Nucleus accumbens (tissue), 56 donors: ENCODE results near the gene ATP2A1.
A peak's percentile ranks its signal among the peaks of the same experiment; 100 is the strongest.
"Not testable (repeated sequence)": the region's sequence is repeated elsewhere in the genome, so short reads cannot be mapped to it uniquely, and the experiment has no call there.

Experiments
- DNase-seq, 56 donors: peaks; one replicate each; lab custom pipeline; 2025; lab: John Stamatoyannopoulos, UW

The ATP2A1 gene

DNA sequence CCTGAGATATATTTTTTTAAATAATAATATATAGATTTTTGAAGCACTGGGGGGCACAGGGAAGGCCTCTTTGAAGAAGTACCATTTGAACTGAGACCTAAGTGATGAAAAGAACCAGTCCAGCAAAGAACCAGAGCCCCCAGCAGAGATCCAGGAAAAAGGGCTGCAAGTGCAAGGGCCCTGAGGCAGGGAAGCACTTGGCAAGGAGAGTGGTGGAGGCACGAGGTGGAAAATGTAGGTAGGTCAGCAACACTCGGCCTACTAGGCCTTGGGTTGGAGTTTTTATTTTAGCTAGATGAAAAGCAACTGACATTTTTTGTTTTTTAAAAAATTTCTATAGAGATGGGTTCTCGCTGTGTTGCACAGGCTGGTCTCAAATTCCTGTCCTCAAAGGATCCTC, 51.9 kb downstream of the ATP2A1 start:
- no peak for DNase-seq

DNA sequence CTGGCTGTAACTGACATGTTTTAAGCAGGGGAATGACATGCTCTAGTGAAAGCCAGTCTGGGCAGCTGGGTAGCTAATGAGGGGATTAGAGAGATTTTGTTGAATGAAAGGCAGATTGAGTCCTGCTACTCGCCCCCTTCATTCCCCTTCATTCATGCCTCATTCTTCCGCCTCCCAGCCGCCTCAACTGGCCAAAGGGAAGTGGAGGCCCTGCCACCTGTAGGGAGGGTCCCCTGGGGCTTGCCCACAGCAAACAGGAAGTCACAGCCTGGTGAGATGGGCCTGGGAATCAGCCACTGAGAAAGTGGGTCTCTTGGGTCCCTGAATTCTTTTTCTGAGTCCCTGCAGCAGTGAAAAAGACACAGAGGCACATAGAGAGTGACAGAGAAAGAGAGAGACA, 52.4 kb downstream of the ATP2A1 start:
- no peak for DNase-seq

DNA sequence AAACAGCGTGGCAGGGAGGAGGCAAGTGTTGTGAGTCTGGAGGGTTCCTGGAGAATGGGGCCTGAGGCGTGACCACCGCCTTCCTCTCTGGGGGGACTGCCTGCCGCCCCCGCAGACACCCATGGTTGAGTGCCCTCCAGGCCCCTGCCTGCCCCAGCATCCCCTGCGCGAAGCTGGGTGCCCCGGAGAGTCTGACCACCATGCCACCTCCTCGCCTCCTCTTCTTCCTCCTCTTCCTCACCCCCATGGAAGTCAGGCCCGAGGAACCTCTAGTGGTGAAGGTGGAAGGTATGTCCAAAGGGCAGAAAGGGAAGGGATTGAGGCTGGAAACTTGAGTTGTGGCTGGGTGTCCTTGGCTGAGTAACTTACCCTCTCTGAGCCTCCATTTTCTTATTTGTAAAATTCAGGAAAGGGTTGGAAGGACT, 53.5 kb downstream of the ATP2A1 start, which contains the start of gene CD19:
CD19 (plus strand) TSS at position 171 of the 425 bp plus-strand sequence; CDS start at position 201, 30 bp downstream.
- no peak for DNase-seq

DNA sequence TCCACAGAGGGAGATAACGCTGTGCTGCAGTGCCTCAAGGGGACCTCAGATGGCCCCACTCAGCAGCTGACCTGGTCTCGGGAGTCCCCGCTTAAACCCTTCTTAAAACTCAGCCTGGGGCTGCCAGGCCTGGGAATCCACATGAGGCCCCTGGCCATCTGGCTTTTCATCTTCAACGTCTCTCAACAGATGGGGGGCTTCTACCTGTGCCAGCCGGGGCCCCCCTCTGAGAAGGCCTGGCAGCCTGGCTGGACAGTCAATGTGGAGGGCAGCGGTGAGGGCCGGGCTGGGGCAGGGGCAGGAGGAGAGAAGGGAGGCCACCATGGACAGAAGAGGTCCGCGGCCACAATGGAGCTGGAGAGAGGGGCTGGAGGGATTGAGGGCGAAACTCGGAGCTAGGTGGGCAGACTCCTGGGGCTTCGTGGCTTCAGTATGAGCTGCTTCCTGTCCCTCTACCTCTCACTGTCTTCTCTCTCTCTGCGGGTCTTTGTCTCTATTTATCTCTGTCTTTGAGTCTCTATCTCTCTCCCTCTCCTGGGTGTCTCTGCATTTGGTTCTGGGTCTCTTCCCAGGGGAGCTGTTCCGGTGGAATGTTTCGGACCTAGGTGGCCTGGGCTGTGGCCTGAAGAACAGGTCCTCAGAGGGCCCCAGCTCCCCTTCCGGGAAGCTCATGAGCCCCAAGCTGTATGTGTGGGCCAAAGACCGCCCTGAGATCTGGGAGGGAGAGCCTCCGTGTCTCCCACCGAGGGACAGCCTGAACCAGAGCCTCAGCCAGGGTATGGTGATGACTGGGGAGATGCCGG, 54.3 kb downstream of the ATP2A1 start:
- no peak for DNase-seq

DNA sequence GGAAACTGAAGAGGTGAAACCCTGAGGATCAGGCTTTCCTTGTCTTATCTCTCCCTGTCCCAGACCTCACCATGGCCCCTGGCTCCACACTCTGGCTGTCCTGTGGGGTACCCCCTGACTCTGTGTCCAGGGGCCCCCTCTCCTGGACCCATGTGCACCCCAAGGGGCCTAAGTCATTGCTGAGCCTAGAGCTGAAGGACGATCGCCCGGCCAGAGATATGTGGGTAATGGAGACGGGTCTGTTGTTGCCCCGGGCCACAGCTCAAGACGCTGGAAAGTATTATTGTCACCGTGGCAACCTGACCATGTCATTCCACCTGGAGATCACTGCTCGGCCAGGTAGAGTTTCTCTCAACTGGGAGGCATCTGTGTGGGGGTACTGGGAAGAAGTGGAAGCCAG, 54.9 kb downstream of the ATP2A1 start:
- DNase-seq, result no peak

DNA sequence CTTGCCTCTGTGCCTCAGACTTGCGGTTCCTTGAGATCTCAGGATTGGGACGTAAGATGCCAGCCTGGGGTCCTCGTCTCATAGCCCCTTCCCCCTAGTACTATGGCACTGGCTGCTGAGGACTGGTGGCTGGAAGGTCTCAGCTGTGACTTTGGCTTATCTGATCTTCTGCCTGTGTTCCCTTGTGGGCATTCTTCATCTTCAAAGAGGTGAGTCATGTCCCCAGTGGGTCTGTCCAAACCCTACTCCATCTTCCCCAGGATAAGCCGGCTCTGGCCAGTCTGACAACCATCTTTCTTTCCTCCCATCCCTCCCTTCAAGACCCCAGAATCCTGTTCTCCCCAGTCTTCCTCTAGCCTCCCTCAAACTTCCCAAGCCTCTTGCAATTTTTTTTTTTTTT, 57.1 kb downstream of the ATP2A1 start:
- DNase-seq, result no peak

DNA sequence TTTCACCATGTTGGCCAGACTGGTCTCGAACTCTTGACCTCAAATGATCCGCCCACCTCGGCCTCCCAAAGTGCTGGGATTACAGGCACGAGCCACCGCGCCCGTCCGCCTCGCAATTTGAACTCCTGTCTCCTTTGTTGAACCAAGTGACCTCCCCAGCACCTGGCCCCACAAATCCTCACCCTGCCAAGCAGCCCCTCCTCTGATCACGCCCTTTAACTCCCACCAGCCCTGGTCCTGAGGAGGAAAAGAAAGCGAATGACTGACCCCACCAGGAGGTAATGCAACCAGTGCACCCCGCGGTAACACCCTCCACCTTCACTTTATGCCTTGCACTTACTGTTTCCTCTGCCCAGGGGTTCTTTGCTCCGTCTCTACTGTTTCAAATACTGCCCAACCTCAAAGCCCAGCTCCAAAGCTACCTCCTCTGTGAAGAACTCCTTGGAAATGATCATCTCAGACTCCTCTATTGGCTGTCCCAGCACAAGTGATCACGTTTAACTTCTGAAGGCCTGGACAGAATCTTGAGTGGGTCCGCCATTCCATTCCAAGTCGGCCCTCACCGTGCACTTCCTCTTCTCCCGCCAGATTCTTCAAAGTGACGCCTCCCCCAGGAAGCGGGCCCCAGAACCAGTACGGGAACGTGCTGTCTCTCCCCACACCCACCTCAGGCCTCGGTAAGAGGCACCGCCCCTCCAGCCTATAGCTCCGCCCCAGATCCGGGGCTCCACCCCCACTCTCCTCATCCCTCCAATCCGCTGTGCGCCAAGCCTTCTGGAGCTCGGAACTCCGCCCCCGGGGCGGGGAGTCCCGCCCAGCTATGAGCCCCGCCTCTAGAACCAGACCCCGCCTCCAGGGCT, 57.9 kb downstream of the ATP2A1 start:
- DNase-seq, result peak in 45 of 56 donors; percentile 2 to 73 (median 25)

DNA sequence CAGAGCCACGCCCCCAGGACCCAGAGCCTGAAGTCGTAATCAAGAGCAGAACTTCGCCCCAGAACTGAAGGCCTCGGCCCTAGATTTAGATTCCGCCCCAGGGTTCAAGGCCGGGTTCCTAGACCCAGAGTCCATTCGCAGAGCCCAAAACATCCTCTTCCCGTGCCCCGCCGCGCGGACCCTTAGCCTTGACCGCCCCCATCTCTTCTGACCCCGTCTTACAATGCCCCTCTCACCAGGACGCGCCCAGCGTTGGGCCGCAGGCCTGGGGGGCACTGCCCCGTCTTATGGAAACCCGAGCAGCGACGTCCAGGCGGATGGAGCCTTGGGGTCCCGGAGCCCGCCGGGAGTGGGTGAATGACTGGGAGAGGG, 58.5 kb downstream of the ATP2A1 start:
- no peak for DNase-seq

DNA sequence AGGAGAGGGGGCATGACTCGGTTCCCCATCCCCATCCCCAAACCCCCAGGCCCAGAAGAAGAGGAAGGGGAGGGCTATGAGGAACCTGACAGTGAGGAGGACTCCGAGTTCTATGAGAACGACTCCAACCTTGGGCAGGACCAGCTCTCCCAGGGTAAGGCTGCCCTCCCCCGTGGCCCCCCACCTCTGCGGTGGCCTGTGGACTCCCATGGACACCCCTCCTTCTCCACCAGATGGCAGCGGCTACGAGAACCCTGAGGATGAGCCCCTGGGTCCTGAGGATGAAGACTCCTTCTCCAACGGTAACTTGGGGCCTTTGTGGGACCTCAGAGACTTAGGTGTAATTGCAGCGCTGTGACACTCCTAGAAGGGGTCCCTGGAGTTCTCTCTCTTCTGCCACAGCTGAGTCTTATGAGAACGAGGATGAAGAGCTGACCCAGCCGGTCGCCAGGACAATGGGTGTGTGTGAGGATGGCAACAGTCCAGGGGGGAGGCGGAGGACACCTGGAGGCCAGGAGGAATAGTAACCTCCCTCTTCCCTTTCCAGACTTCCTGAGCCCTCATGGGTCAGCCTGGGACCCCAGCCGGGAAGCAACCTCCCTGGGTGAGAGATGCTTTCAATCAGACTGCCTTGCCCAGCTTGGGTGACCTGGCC, 59.1 kb downstream of the ATP2A1 start:
- no peak for DNase-seq

DNA sequence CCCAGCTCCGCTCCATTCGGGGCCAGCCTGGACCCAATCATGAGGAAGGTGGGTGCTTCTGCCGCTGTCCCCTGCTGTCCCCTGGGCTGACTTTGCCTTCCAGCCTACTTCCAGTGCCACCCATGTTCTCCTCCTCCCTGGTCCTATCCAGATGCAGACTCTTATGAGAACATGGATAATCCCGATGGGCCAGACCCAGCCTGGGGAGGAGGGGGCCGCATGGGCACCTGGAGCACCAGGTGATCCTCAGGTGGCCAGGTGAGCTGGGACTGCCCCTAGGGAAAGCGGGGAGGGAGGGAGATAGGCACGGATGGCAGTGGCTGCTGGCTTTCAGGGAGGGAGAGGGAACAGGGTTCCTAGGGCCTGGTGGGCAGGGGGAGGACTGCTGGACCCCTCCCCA, 60.4 kb downstream of the ATP2A1 start:
- no peak for DNase-seq

DNA sequence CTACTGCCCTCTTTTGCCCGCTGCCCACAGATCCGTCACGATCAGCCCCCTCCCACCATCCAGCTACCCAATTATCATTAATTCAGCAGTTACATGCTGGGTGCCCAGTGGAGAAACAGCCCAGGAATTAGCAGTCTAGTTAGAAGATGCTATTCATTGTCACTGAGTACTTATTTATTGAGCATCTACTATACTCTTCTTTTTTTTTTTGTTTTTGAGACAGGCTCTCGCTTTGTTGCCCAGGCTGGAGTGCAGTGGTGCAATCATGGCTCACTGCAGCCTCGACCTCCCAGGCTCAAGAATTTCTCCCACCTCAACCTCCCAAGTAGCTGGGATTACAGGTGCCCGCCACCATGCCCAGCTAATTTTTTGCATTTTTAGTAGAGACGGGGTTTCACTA, 61.5 kb downstream of the ATP2A1 start:
- DNase-seq, result not testable (repeated sequence)

DNA sequence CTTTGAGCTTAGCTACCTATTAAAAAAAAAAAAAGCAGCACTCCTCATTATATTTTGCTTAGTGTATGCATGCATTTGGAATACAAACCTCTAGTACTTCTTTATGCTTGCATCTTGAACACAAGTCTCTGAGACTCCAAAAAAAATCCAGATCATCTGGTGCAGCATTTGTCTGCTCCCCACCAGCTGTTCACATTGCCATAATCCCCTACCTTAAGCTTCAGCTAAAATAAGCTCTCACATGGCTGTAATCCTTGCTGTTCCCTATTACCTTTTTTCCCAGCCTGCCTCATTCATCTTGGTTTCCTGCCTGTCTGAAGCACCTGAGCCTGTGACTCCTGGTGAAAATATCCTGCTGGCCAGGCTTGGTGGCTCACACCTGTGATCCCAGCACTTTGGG, 65.0 kb downstream of the ATP2A1 start:
- DNase-seq, result no peak

DNA sequence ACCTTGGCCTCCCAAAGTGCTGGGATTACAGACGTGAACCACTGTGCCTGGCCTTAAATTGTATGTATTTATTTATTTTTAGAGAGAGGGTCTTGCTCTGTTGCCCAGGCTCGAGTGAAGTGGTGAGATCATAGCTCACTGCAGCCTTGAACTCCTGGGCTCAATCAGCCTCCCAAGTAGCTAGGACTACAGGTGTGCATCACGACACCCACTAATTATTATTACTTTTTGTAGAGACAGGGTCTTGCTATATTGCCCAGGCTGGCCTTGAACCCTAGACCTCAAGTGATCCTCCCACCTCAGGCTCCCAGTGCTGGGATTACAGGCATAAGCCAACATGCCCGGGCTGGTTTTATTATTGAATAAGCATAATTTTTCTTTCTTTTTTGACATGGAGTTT, 68.4 kb downstream of the ATP2A1 start:
- DNase-seq, result no peak

DNA sequence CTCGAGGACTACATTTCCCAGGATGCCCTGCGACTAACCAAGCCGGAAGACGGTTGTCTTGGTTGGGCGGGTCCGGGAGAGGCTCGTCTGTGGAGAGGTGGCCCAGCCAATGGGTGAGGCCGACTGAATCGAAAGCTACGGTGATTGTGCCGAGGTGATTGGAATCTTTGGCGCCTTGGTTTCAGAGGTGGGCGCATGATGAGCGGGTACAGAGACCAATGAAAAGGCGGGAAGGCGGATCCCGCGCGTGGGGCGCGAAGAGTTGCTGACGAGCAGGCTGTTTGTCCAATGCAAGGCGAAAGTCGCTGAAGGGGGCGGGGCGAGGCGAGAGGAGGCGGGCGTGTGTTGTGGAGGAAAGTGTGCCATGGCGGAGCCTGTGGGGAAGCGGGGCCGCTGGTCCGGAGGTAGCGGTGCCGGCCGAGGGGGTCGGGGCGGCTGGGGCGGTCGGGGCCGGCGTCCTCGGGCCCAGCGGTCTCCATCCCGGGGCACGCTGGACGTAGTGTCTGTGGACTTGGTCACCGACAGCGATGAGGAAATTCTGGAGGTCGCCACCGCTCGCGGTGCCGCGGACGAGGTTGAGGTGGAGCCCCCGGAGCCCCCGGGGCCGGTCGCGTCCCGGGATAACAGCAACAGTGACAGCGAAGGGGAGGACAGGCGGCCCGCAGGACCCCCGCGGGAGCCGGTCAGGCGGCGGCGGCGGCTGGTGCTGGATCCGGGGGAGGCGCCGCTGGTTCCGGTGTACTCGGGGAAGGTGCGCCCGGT, 72.5 kb downstream of the ATP2A1 start, which contains the start of gene NFATC2IP:
NFATC2IP (plus strand) TSS at position 290 of the 762 bp plus-strand sequence; CDS start at position 365, 75 bp downstream.
- DNase-seq, result peak; percentile 95 to 100 (median 100)

DNA sequence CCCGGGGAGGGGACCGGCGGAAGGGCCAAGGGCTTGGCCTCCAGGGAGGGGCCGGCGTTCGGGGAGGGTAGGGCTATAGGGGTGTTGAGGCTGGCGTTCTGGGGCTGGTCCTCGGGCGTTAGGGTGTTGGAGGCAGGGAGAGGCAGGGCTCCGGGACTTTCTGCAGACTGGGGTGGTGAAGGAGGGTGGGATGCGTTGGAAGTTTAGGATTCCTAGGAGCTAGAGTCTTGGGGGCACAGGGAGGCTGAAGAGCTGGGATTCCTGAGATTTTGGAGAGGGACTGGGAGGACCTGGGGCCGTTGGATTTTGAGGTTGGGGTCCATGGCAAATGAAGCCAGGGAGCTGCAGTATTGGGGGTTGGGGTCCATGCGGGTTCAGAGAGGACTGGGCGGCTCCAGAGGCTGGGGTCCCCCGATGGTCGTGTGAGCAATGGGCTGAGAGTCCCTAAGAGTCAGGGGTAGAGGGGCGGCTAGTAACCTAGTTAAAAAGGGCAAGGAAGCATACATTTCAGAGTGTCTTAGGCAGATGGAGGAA, 73.2 kb downstream of the ATP2A1 start:
- DNase-seq, result peak in 5 of 56 donors; percentile 7 to 31 (median 24)
